ENCODE data around the gene ZNF221.

ZNF221 gene

DNA sequence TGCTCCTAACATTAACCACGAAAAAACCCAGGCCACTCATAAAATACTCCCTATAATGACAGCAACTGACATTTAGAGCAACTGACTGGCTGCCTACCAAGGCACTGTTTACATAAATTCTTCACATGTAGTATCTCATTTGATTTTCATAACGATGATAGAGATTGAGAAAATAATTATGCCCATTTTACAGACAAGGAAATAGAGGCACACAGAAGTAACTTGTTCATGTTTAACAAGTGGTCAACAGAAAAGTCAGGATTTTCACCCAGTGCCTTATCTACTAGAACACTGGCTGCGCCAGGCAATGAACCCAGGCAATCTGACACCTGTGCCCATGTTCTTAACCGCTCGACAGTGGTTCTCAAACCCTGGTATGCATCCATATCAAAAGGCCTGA, 22.2 kb upstream of the ZNF221 start:
- Histone ChIP-seq H3K4me3 (replicated peaks; ENCODE audit: insufficient read depth, low read length) (no peak overlapping the region), H3K27me3 (ENCODE audit: insufficient read depth, poor library complexity, severe bottlenecking) (no peaks in the 10 kb centered on the region), H3K27ac (replicated peaks) (no peak overlapping the region)
- no peak for TF ChIP-seq POLR2AphosphoS5 (IDR thresholded peaks at IDR 0.05; ENCODE audit: low read depth)
- DNase-seq (ENCODE audit: low read depth in 1 of 2, low spot score in 1 of 2): no peak

- Histone ChIP-seq H3K27ac (replicated peaks) (peak overlapping the region; percentile 84), H3K27me3 (ENCODE audit: insufficient read depth, poor library complexity, severe bottlenecking) (no peaks in the 10 kb centered on the region), H3K4me3 (replicated peaks; ENCODE audit: insufficient read depth, low read length) (peak overlapping the region; percentile 69)
- TF ChIP-seq POLR2AphosphoS5 (IDR thresholded peaks at IDR 0.05; ENCODE audit: low read depth): no peak
- TF ChIP-seq, protein P1, sequence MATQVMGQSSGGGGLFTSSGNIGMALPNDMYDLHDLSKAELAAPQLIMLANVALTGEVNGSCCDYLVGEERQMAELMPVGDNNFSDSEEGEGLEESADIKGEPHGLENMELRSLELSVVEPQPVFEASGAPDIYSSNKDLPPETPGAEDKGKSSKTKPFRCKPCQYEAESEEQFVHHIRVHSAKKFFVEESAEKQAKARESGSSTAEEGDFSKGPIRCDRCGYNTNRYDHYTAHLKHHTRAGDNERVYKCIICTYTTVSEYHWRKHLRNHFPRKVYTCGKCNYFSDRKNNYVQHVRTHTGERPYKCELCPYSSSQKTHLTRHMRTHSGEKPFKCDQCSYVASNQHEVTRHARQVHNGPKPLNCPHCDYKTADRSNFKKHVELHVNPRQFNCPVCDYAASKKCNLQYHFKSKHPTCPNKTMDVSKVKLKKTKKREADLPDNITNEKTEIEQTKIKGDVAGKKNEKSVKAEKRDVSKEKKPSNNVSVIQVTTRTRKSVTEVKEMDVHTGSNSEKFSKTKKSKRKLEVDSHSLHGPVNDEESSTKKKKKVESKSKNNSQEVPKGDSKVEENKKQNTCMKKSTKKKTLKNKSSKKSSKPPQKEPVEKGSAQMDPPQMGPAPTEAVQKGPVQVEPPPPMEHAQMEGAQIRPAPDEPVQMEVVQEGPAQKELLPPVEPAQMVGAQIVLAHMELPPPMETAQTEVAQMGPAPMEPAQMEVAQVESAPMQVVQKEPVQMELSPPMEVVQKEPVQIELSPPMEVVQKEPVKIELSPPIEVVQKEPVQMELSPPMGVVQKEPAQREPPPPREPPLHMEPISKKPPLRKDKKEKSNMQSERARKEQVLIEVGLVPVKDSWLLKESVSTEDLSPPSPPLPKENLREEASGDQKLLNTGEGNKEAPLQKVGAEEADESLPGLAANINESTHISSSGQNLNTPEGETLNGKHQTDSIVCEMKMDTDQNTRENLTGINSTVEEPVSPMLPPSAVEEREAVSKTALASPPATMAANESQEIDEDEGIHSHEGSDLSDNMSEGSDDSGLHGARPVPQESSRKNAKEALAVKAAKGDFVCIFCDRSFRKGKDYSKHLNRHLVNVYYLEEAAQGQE (IDR thresholded peaks at IDR 0.05; ENCODE audit: insufficient replicate concordance, low read depth): no peak
- TF ChIP-seq CTCF (IDR thresholded peaks at IDR 0.05; ENCODE audit: insufficient read depth, low read length): no peak
- TF ChIP-seq GABPA (IDR thresholded peaks at IDR 0.05; ENCODE audit: low read depth): no peak
- no peak for TF ChIP-seq SPI1 (IDR thresholded peaks at IDR 0.05; ENCODE audit: borderline replicate concordance, low read depth)
- DNase-seq (ENCODE audit: low read depth in 1 of 2, low spot score in 1 of 2): peak; percentile 21
These were observed 16.7 kb upstream of the ZNF221 start for GRCh38 chr19:43934055-43934984.

GRCh38 chr19:43934985-43935708, 15.9 kb upstream of the ZNF221 start, which contains the start of gene ZNF45:
ZNF45 (minus strand) TSS chr19:43935282; CDS start chr19:43922185, 13,097 bp downstream.
- TF ChIP-seq, protein P1 (IDR thresholded peaks at IDR 0.05; ENCODE audit: insufficient replicate concordance, low read depth): no peak
- TF ChIP-seq SPI1 (IDR thresholded peaks at IDR 0.05; ENCODE audit: borderline replicate concordance, low read depth): peak; percentile 90
- TF ChIP-seq POLR2AphosphoS5 (IDR thresholded peaks at IDR 0.05; ENCODE audit: low read depth): peak; percentile 29; the same call in 1 of the 2 replicates
- no peak for TF ChIP-seq CTCF (IDR thresholded peaks at IDR 0.05; ENCODE audit: insufficient read depth, low read length)
- TF ChIP-seq GABPA (IDR thresholded peaks at IDR 0.05; ENCODE audit: low read depth): peak; percentile 94
- H3K27me3 ChIP-seq (ENCODE audit: insufficient read depth, poor library complexity, severe bottlenecking): no peaks in the 10 kb centered on the region
- peak within 1 kb of the TSS; percentile 69 for H3K4me3 ChIP-seq (replicated peaks; ENCODE audit: insufficient read depth, low read length)
- peak; percentile 73 to 93 for DNase-seq (ENCODE audit: low read depth in 1 of 2, low spot score in 1 of 2)
- peak within 1 kb of the TSS; percentile 84 for H3K27ac ChIP-seq (replicated peaks)

DNA sequence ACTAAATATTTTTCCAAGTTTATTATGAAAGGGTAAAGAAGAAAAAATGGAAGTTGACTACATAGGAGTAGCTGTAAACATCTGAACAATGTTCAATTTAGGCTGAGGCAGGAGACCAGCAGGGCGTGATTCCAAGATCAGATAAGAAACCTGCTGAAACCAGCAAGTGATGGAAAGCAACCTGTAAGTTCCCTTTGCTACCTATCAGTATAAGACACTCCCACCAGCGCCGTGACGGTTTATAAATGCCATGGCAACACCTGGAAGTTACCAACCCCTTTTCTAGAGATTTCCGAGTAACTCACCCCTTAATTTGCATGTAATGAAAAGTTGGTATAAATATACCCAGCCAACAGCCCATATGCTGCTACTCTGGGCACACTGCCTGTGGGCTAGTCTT, 14.8 kb upstream of the ZNF221 start:
- no peak for DNase-seq (ENCODE audit: low read depth in 1 of 2, low spot score in 1 of 2)
- Histone ChIP-seq H3K4me3 (replicated peaks; ENCODE audit: insufficient read depth, low read length) (no peak overlapping the region), H3K27me3 (ENCODE audit: insufficient read depth, poor library complexity, severe bottlenecking) (no peaks in the 10 kb centered on the region), H3K27ac (replicated peaks) (no peak overlapping the region)
- TF ChIP-seq, protein P1 (IDR thresholded peaks at IDR 0.05; ENCODE audit: insufficient replicate concordance, low read depth): no peak
- TF ChIP-seq POLR2AphosphoS5 (IDR thresholded peaks at IDR 0.05; ENCODE audit: low read depth) (no peak), SPI1 (IDR thresholded peaks at IDR 0.05; ENCODE audit: borderline replicate concordance, low read depth) (no peak), GABPA (IDR thresholded peaks at IDR 0.05; ENCODE audit: low read depth) (no peak), CTCF (IDR thresholded peaks at IDR 0.05; ENCODE audit: insufficient read depth, low read length) (no peak)
